Smooth muscle cell (in vitro differentiated cells): Measurements from ENCODE around the gene ZNF440. TPM values are rescaled to one million over a fixed set of nuclear protein-coding genes. Genes with fewer than 3 reads are reported as not detected.
A peak's percentile ranks its signal among the peaks of the same experiment; 100 is the strongest.
"Not testable (repeated sequence)": the region's sequence is repeated elsewhere in the genome, so short reads cannot be mapped to it uniquely, and the experiment has no call there.

Experiments
- DNase-seq: peaks from one replicate; lab custom pipeline; 2025; ENCODE audit not compliant: unreplicated experiment; lab: John Stamatoyannopoulos, UW
- H2AFZ ChIP-seq: fragments of 200-600 bp; sonication (generic); 2 replicates; pipeline ENCODE4 v1.6.0; 2016; ENCODE audit warnings: antibody characterized with exemption, low read depth, mild to moderate bottlenecking
- H3F3A ChIP-seq: fragments of 200-600 bp; sonication (generic); 2 replicates; pipeline ENCODE4 v1.6.0; 2017; ENCODE audit warnings: antibody characterized with exemption, low read depth
- H3K27ac ChIP-seq: fragments of 200-600 bp; sonication (generic); 2 replicates; pipeline ENCODE4 v1.5.1; 2016; ENCODE audit warnings: low read depth, mild to moderate bottlenecking
- H3K27me3 ChIP-seq: fragments of 200-600 bp; sonication (generic); 2 replicates; pipeline ENCODE4 v1.6.1; 2016; ENCODE audit warnings: low read depth, mild to moderate bottlenecking
- H3K36me3 ChIP-seq: fragments of 200-600 bp; sonication (generic); 2 replicates; pipeline ENCODE4 v1.5.1; 2016; ENCODE audit warnings: low read depth
- H3K4me1 ChIP-seq: fragments of 200-600 bp; sonication (generic); 2 replicates; pipeline ENCODE4 v1.5.1; 2016; ENCODE audit warnings: low read depth
- H3K4me2 ChIP-seq: fragments of 200-600 bp; sonication (generic); 2 replicates; pipeline ENCODE4 v1.6.0; 2016; ENCODE audit warnings: mild to moderate bottlenecking
- H3K4me3 ChIP-seq: fragments of 200-600 bp; sonication (generic); 2 replicates; pipeline ENCODE4 v1.5.1; 2016; ENCODE audit warnings: mild to moderate bottlenecking
- H3K79me2 ChIP-seq: fragments of 200-600 bp; sonication (generic); 2 replicates; pipeline ENCODE4 v1.6.0; 2016; ENCODE audit warnings: low read depth, mild to moderate bottlenecking
- H3K9ac ChIP-seq: fragments of 200-600 bp; sonication (generic); 2 replicates; pipeline ENCODE4 v1.6.0; 2016; ENCODE audit warnings: low read depth
- H3K9me3 ChIP-seq: fragments of 200-600 bp; sonication (generic); replicated peaks from 2 replicates; pipeline ENCODE4 v1.5.1; 2016; ENCODE audit warnings: low read depth
- H4K20me1 ChIP-seq: fragments of 200-600 bp; sonication (generic); 2 replicates; pipeline ENCODE4 v1.6.0; 2016; ENCODE audit warnings: low read depth
- WGBS: methylation state at CpG from one replicate; pipeline ENCODE4 v1.1.7; 2016; ENCODE audit warnings: low lambda C conversion rate; 5-methylcytosine and 5-hydroxymethylcytosine counted together
- polyA plus RNA-seq: library from polyadenylated mRNA; unstranded; fragments of >200 nt; fragmentation: Nextera tagmentation; extraction: Ambion mirVana; gene quantifications from 2 replicates; pipeline ENCODE4 v1.2.1, GENCODE V29; 2016
- total RNA-seq: library from RNA; depleted of rRNA; stranded (reverse); fragments of >200 nt; gene quantifications from 2 replicates; pipeline ENCODE4 v1.2.3, GENCODE V29; 2014
- TF ChIP-seq, protein P1 (sequence below): fragments of 200-600 bp; sonication (generic); IDR thresholded peaks from 2 replicates; pipeline ENCODE4 v1.5.1; 2017; ENCODE audit warnings: borderline replicate concordance, mild to moderate bottlenecking, antibody characterized with exemption; ENCODE audit not compliant: insufficient read depth, poor library complexity, severe bottlenecking

The ZNF440 gene
- total and polyA plus RNA-seq, 2 experiments from 2014 or later: 3.6 to 14.5 TPM

DNA sequence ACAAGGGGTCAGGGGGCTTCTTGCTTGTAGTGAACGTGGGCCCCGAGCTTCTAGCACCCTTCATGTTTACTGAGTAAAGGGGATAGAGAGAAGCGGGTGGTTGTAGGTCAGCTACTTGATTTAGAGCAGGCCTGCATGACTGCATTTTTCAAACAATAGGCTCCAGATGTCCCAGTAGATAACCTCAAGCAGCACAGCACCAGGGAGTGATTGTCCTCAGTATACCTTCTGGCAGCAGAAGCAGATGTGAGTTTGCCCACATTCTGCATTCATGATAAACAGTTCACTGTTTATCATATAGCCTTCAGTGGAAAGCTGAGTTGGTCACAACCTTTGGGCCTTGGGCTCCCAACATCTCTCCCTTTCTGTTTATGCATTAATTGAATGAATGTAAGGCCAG, 39.3 kb downstream of the ZNF440 start:
- TF ChIP-seq, protein P1, sequence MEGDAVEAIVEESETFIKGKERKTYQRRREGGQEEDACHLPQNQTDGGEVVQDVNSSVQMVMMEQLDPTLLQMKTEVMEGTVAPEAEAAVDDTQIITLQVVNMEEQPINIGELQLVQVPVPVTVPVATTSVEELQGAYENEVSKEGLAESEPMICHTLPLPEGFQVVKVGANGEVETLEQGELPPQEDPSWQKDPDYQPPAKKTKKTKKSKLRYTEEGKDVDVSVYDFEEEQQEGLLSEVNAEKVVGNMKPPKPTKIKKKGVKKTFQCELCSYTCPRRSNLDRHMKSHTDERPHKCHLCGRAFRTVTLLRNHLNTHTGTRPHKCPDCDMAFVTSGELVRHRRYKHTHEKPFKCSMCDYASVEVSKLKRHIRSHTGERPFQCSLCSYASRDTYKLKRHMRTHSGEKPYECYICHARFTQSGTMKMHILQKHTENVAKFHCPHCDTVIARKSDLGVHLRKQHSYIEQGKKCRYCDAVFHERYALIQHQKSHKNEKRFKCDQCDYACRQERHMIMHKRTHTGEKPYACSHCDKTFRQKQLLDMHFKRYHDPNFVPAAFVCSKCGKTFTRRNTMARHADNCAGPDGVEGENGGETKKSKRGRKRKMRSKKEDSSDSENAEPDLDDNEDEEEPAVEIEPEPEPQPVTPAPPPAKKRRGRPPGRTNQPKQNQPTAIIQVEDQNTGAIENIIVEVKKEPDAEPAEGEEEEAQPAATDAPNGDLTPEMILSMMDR: no peak
- Histone ChIP-seq H3K4me2 (no peak overlapping the region), H3K36me3 (no peaks in the 10 kb centered on the region), H3K79me2 (no peaks in the 10 kb centered on the region), H3K27me3 (no peaks in the 10 kb centered on the region), H3F3A (no peaks in the 10 kb centered on the region), H3K27ac (no peak overlapping the region), H3K4me3 (no peak overlapping the region), H3K9ac (no peak overlapping the region), H2AFZ (no peak overlapping the region), H4K20me1 (no peaks in the 10 kb centered on the region), H3K4me1 (no peaks in the 10 kb centered on the region), H3K9me3 (no peaks in the 10 kb centered on the region)
- no peak for DNase-seq
- WGBS: 77% methylated on average over 3 of the region's 3 CpGs

DNA sequence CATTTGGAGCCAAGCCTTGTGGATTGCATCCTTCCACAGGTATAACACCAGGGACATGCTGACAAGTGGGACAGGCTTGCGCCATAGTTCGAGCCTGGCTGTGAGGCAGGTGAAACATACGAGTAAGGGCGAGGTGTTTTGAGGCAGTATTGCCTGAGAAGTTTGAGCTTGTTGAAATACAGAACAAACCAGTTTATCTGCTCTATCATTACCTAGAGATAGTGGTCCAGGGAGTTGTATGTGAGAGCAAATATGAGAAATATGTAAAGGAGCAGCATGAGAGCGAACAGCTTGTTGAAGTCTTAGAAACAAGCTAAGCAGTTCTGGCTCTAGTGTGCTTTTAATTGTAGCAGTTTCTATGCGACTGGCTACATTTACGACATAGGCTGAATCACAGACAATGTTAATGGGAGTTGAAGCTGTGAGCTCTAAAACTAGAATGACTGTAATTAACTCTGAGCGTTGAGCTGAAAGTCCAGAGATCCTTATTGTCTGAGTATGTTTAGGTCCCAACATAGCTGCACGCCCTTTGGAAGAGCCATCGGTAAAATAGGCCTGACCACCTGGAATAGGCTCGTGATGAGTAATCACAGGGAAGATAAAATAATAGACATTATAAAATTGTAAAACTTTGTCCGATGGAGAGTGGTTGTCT, 42.6 kb downstream of the ZNF440 start:
- H3K27me3 ChIP-seq: no peaks in the 10 kb centered on the region
- TF ChIP-seq, protein P1: no peak
- H3F3A ChIP-seq: no peaks in the 10 kb centered on the region
- no peaks in the 10 kb centered on the region for H4K20me1 ChIP-seq
- H3K79me2 ChIP-seq: no peaks in the 10 kb centered on the region
- DNase-seq: no peak
- no peak overlapping the region for H3K9ac ChIP-seq
- H2AFZ ChIP-seq: no peak overlapping the region
- no peaks in the 10 kb centered on the region for H3K4me1 ChIP-seq
- H3K4me3 ChIP-seq: no peak overlapping the region
- no peak overlapping the region for H3K4me2 ChIP-seq
- peak overlapping the region; percentile 35 for H3K27ac ChIP-seq
- no peaks in the 10 kb centered on the region for H3K36me3 ChIP-seq
- 70% methylated on average over 12 of the region's 12 CpGs for WGBS
- no peaks in the 10 kb centered on the region for H3K9me3 ChIP-seq

DNA sequence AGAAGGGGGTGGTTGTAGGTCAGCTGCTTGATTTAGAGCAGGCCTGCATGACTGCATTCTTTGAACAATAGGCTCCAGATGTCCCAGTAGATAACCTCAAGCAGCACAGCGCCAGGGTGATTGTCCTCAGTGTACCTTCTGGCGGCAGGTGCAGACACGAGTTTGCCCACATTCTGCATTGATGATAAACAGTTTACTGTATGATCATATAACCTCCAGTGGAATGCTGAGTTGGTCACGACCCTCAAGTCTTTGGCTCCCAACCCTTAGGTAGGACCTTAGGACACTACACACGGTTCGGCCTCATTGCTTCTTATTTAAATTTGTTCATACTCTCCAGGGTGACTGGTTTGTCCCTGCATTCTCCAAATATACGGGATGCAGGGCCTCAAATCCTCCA, 46.6 kb downstream of the ZNF440 start:
- 93% methylated on average over 7 of the region's 7 CpGs for WGBS
- Histone ChIP-seq H4K20me1 (no peaks in the 10 kb centered on the region), H3K27ac (no peak overlapping the region), H3K36me3 (no peaks in the 10 kb centered on the region), H3K9ac (no peak overlapping the region), H3K27me3 (no peaks in the 10 kb centered on the region), H3K9me3 (no peaks in the 10 kb centered on the region), H2AFZ (no peak overlapping the region), H3K4me2 (no peak overlapping the region), H3F3A (no peaks in the 10 kb centered on the region), H3K4me1 (no peaks in the 10 kb centered on the region), H3K79me2 (no peaks in the 10 kb centered on the region), H3K4me3 (no peak overlapping the region)
- TF ChIP-seq, protein P1: no peak
- no peak for DNase-seq

DNA sequence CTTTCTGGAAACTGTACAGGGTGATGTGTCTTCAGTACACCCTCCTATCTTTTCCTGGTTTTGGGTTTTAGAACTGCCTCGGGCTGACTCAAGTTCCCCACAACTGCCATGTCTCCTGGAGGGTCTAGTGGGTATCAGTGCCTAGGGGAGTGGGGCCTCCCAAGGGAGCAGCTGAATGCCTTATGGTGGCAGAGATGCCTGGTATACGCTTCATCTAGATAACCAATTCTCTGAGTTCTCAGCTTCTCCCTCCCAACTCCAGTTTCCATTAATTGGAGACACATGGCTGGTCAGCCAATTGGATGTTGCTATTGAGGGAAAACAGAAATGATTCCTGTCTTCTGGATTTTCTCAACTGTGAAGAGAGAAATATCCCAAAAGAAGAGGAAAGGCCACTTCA, 47.2 kb downstream of the ZNF440 start:
- 81% methylated on average over 2 of the region's 2 CpGs for WGBS

DNA sequence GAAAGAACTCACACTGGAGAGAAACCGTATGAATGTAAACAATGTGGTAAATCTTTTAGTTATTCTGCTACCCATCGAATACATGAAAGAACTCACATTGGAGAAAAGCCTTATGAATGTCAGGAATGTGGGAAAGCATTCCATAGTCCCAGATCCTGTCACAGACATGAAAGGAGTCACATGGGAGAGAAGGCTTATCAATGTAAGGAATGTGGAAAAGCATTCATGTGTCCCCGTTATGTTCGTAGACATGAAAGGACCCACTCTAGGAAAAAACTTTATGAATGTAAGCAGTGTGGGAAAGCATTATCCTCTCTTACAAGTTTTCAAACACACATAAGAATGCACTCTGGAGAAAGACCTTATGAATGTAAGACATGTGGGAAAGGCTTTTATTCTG, 53.7 kb downstream of the ZNF440 start:
- Histone ChIP-seq H3K9me3 (peaks cover 38% of the 10 kb centered on the region), H3K36me3 (peaks cover 29% of the 10 kb centered on the region)
- H3K4me1 ChIP-seq, H3K9ac ChIP-seq, H2AFZ ChIP-seq, H3K4me3 ChIP-seq, DNase-seq, H3F3A ChIP-seq, H3K27me3 ChIP-seq, H4K20me1 ChIP-seq, H3K79me2 ChIP-seq, H3K27ac ChIP-seq, H3K4me2 ChIP-seq: not testable (repeated sequence)
- WGBS: 95% methylated on average over 4 of the region's 4 CpGs

More for the DNA sequence above, 47.2 kb downstream of the ZNF440 start:
- Histone ChIP-seq H3K36me3 (peaks cover 3% of the 10 kb centered on the region), H3K27me3 (no peaks in the 10 kb centered on the region), H3K79me2 (no peaks in the 10 kb centered on the region), H3K4me1 (no peaks in the 10 kb centered on the region), H3K9ac (no peak overlapping the region), H3K4me3 (no peak overlapping the region), H3F3A (no peaks in the 10 kb centered on the region), H3K9me3 (peaks cover 6% of the 10 kb centered on the region), H3K4me2 (no peak overlapping the region), H4K20me1 (no peaks in the 10 kb centered on the region), H2AFZ (no peak overlapping the region), H3K27ac (no peak overlapping the region)
- TF ChIP-seq, protein P1: no peak
- no peak for DNase-seq
